GM23338 (cell line): Measurements from ENCODE around the gene UNC45A. TPM values are rescaled to one million over a fixed set of nuclear protein-coding genes. Genes with fewer than 3 reads are reported as not detected.

Source experiments
- ATAC-seq: fragments of 200-7000 bp; cut with Tn5 transposase; 3 replicates; pipeline ENCODE4 v1.9.1; 2020
- DNase-seq: peaks from one replicate; pipeline ENCODE4 v3.0.0-alpha.2; 2015; ENCODE audit warnings: low spot score
- H2AFZ ChIP-seq: fragments of 200-600 bp; sonication (generic); 2 replicates; pipeline ENCODE4 v1.8.0; 2016; ENCODE audit warnings: antibody characterized with exemption, mild to moderate bottlenecking, moderate library complexity
- H3F3A ChIP-seq: fragments of 200-600 bp; sonication (generic); replicated peaks from 2 replicates; pipeline ENCODE4 v1.8.0; 2017; ENCODE audit warnings: antibody characterized with exemption, mixed run types, low read depth
- H3K27ac ChIP-seq: fragments of 200-600 bp; sonication (generic); 2 replicates; pipeline ENCODE4 v1.6.1; 2016; ENCODE audit warnings: low read depth
- H3K27me3 ChIP-seq: fragments of 200-600 bp; sonication (generic); 2 replicates; pipeline ENCODE4 v1.8.0; 2016; ENCODE audit warnings: mild to moderate bottlenecking, mixed run types, moderate library complexity; ENCODE audit not compliant: insufficient read depth
- H3K36me3 ChIP-seq: fragments of 200-600 bp; sonication (generic); 2 replicates; pipeline ENCODE4 v1.8.0; 2016; ENCODE audit warnings: mild to moderate bottlenecking; ENCODE audit not compliant: insufficient read depth
- H3K4me1 ChIP-seq: fragments of 200-600 bp; sonication (generic); 2 replicates; pipeline ENCODE4 v1.8.0; 2016; ENCODE audit warnings: mild to moderate bottlenecking, moderate library complexity; ENCODE audit not compliant: insufficient read depth
- H3K4me2 ChIP-seq: fragments of 200-600 bp; sonication (generic); 2 replicates; pipeline ENCODE4 v1.7.1; 2017; ENCODE audit warnings: mixed run types
- H3K4me3 ChIP-seq: fragments of 200-600 bp; sonication (generic); 2 replicates; pipeline ENCODE4 v1.6.1; 2016; ENCODE audit warnings: mixed run types
- H3K79me2 ChIP-seq: fragments of 200-600 bp; sonication (generic); replicated peaks from 2 replicates; pipeline ENCODE4 v1.8.0; 2017; ENCODE audit warnings: mild to moderate bottlenecking; ENCODE audit not compliant: insufficient read depth
- H3K9me2 ChIP-seq: fragments of 200-600 bp; sonication (generic); 2 replicates; pipeline ENCODE4 v1.8.0; 2017; ENCODE audit not compliant: insufficient read depth
- H4K20me1 ChIP-seq: fragments of 200-600 bp; sonication (generic); replicated peaks from 2 replicates; pipeline ENCODE4 v1.8.0; 2017; ENCODE audit warnings: mild to moderate bottlenecking; ENCODE audit not compliant: insufficient read depth
- H3K27ac Mint-ChIP-seq: 2 replicates; pipeline ENCODE4 v1.8.0; 2020; ENCODE audit warnings: inconsistent platforms, mild to moderate bottlenecking, moderate library complexity, mixed read lengths
- H3K27me3 Mint-ChIP-seq: 3 replicates; pipeline ENCODE4 v1.8.0; 2022; ENCODE audit warnings: low read depth, mild to moderate bottlenecking, moderate library complexity, mixed read lengths, inconsistent platforms; ENCODE audit not compliant: insufficient read depth, poor library complexity
- H3K36me3 Mint-ChIP-seq: 3 replicates; pipeline ENCODE4 v1.8.0; 2021; ENCODE audit warnings: low read depth, mild to moderate bottlenecking, inconsistent platforms, moderate library complexity, mixed read lengths
- H3K4me1 Mint-ChIP-seq: 3 replicates; pipeline ENCODE4 v1.8.0; 2020; ENCODE audit warnings: mild to moderate bottlenecking, inconsistent platforms, mixed read lengths
- H3K4me3 Mint-ChIP-seq: 3 replicates; pipeline ENCODE4 v1.8.0; 2021; ENCODE audit warnings: moderate library complexity, mild to moderate bottlenecking, inconsistent platforms, mixed read lengths
- H3K9me3 Mint-ChIP-seq: 3 replicates; pipeline ENCODE4 v1.8.0; 2020; ENCODE audit warnings: moderate library complexity, mild to moderate bottlenecking, inconsistent platforms, mixed read lengths
- CTCF ChIP-seq, 2 experiments: fragments of 200-600 bp in 1 of 2; sonication (generic) in 1 of 2; conservative IDR thresholded peaks; 2 replicates each; pipeline versions ENCODE4 v1.5.1 to v1.6.1; 2016 to 2017; ENCODE audit warnings: antibody characterized with exemption in 2 of 2, low read depth in 2 of 2, mild to moderate bottlenecking in 2 of 2, moderate library complexity in 1 of 2
- EZH2 ChIP-seq: fragments of 200-600 bp; sonication (generic); IDR thresholded peaks from one replicate; pipeline ENCODE4 v1.8.0; 2017; ENCODE audit warnings: antibody characterized with exemption, mild to moderate bottlenecking, low read depth; ENCODE audit not compliant: unreplicated experiment
- JUNB ChIP-seq: IDR thresholded peaks from one replicate; pipeline ENCODE4 v1.6.1; 2016; ENCODE audit warnings: antibody characterized with exemption; ENCODE audit not compliant: unreplicated experiment
- POLR2AphosphoS5 ChIP-seq: IDR thresholded peaks from 2 replicates; pipeline ENCODE4 v1.6.1; 2016; ENCODE audit warnings: antibody characterized with exemption, low read depth
- STAT1 ChIP-seq: IDR thresholded peaks from one replicate; pipeline ENCODE4 v1.6.1; 2016; ENCODE audit warnings: antibody characterized with exemption; ENCODE audit not compliant: unreplicated experiment
- ZNF114 ChIP-seq: fragments of 250-450 bp; sonication (Bioruptor Pico); IDR thresholded peaks from 2 replicates; pipeline ENCODE4 v1.5.0; 2020; ENCODE audit warnings: mild to moderate bottlenecking, moderate library complexity
- polyA plus RNA-seq: library from polyadenylated mRNA; unstranded; fragments of >200 nt; fragmentation: Nextera tagmentation; extraction: Ambion mirVana; gene quantifications from 2 replicates; pipeline ENCODE4 v1.2.1, GENCODE V29; 2016
- small RNA-seq: library from RNA; depleted of rRNA; stranded (forward); fragments of <200 nt; gene quantifications from one replicate; pipeline ENCODE3, GENCODE V24; 2014; ENCODE audit warnings: low replicate concordance
- total RNA-seq: library from RNA; depleted of rRNA; stranded (reverse); fragments of >200 nt; shearing (Covaris generic); gene quantifications from 2 replicates; pipeline ENCODE4 v1.2.3, GENCODE V29; 2014; rRNA removed
- TF ChIP-seq, protein P1 (sequence below): fragments of 250-450 bp; sonication (Bioruptor Pico); IDR thresholded peaks from 2 replicates; pipeline ENCODE4 v1.5.0; 2020; ENCODE audit warnings: mild to moderate bottlenecking, moderate library complexity

UNC45A gene
- total and polyA plus RNA-seq, 2 experiments from 2014 or later: 40.2 to 86.8 TPM

DNA sequence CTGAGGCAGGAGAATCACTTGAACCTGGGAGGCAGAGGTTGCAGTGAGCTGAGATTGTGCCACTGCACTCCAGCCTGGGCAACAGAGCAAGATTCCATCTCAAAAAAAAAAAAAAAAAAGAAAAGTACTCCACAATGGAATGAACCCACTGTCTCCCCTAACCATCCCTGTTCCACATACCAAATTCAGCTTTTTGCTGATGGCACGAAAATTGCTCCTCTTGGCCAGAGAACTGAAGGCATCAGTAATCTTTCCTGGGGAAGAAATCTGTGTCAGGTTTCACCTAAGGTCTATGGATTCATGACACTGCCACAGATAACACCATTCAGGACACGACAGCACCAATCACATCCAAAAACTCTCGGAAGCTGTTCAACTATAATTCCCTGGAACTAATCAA, 66.1 kb downstream of the UNC45A start:
- no peak overlapping the region for H3K27ac Mint-ChIP-seq
- DNase-seq: no peak
- Histone ChIP-seq H3K36me3 (peaks cover 23% of the 10 kb centered on the region), H3K9me2 (no peaks in the 10 kb centered on the region), H3K4me3 (no peak overlapping the region), H4K20me1 (no peaks in the 10 kb centered on the region), H3F3A (0 out of 2 replicates have a peak, but pooled peaks cover 4% of the 10 kb centered on the region), H3K27ac (no peak overlapping the region), H2AFZ (no peak overlapping the region), H3K4me1 (no peaks in the 10 kb centered on the region), H3K79me2 (peaks cover 6% of the 10 kb centered on the region; the same call in 1 of the 2 replicates), H3K27me3 (no peaks in the 10 kb centered on the region), H3K4me2 (no peak overlapping the region)
- ATAC-seq: no peak
- peaks cover 47% of the 10 kb centered on the region for H3K36me3 Mint-ChIP-seq
- H3K9me3 Mint-ChIP-seq: no peaks in the 10 kb centered on the region
- TF ChIP-seq, protein P1, sequence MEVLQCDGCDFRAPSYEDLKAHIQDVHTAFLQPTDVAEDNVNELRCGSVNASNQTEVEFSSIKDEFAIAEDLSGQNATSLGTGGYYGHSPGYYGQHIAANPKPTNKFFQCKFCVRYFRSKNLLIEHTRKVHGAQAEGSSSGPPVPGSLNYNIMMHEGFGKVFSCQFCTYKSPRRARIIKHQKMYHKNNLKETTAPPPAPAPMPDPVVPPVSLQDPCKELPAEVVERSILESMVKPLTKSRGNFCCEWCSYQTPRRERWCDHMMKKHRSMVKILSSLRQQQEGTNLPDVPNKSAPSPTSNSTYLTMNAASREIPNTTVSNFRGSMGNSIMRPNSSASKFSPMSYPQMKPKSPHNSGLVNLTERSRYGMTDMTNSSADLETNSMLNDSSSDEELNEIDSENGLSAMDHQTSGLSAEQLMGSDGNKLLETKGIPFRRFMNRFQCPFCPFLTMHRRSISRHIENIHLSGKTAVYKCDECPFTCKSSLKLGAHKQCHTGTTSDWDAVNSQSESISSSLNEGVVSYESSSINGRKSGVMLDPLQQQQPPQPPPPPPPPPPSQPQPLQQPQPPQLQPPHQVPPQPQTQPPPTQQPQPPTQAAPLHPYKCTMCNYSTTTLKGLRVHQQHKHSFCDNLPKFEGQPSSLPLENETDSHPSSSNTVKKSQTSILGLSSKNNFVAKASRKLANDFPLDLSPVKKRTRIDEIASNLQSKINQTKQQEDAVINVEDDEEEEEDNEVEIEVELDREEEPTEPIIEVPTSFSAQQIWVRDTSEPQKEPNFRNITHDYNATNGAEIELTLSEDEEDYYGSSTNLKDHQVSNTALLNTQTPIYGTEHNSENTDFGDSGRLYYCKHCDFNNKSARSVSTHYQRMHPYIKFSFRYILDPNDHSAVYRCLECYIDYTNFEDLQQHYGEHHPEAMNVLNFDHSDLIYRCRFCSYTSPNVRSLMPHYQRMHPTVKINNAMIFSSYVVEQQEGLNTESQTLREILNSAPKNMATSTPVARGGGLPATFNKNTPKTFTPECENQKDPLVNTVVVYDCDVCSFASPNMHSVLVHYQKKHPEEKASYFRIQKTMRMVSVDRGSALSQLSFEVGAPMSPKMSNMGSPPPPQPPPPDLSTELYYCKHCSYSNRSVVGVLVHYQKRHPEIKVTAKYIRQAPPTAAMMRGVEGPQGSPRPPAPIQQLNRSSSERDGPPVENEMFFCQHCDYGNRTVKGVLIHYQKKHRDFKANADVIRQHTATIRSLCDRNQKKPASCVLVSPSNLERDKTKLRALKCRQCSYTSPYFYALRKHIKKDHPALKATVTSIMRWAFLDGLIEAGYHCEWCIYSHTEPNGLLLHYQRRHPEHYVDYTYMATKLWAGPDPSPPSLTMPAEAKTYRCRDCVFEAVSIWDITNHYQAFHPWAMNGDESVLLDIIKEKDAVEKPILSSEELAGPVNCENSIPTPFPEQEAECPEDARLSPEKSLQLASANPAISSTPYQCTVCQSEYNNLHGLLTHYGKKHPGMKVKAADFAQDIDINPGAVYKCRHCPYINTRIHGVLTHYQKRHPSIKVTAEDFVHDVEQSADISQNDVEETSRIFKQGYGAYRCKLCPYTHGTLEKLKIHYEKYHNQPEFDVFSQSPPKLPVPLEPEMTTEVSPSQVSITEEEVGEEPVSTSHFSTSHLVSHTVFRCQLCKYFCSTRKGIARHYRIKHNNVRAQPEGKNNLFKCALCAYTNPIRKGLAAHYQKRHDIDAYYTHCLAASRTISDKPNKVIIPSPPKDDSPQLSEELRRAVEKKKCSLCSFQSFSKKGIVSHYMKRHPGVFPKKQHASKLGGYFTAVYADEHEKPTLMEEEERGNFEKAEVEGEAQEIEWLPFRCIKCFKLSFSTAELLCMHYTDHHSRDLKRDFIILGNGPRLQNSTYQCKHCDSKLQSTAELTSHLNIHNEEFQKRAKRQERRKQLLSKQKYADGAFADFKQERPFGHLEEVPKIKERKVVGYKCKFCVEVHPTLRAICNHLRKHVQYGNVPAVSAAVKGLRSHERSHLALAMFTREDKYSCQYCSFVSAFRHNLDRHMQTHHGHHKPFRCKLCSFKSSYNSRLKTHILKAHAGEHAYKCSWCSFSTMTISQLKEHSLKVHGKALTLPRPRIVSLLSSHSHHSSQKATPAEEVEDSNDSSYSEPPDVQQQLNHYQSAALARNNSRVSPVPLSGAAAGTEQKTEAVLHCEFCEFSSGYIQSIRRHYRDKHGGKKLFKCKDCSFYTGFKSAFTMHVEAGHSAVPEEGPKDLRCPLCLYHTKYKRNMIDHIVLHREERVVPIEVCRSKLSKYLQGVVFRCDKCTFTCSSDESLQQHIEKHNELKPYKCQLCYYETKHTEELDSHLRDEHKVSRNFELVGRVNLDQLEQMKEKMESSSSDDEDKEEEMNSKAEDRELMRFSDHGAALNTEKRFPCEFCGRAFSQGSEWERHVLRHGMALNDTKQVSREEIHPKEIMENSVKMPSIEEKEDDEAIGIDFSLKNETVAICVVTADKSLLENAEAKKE (CRISPR knock-in tag): no peak
- TF ChIP-seq JUNB: no peak
- TF ChIP-seq POLR2AphosphoS5: no peak
- TF ChIP-seq STAT1: no peak
- no peak for TF ChIP-seq ZNF114 (CRISPR knock-in tag)
- TF ChIP-seq EZH2: no peak
- no peak for TF ChIP-seq CTCF (conservative IDR thresholded peaks at IDR 0.05; ENCODE audit: low read depth in 2 of 2)
- H3K4me1 Mint-ChIP-seq: peaks cover under 1% of the 10 kb centered on the region; the same call in 1 of the 3 replicates
- H3K27me3 Mint-ChIP-seq: peaks cover 5% of the 10 kb centered on the region
- no peak overlapping the region for H3K4me3 Mint-ChIP-seq

Small RNAs within 50 kb of the gene (small RNA-seq; reads per million reads assigned to genes)
- not detected for gene RF00019

Other genes with a start within 250 kb of the UNC45A start
- gene BLM, start 217.9 kb upstream of the UNC45A start, total RNA-seq: 43.1 and 46.0 TPM in 2 replicates
- gene BLM, start 217.9 kb upstream of the UNC45A start, polyA plus RNA-seq: 43.3 and 43.9 TPM in 2 replicates
- gene FURIN, start 66.7 kb upstream of the UNC45A start, total RNA-seq: 15.7 and 20.9 TPM in 2 replicates
- 6.3 and 7.4 TPM in 2 replicates for gene FURIN, start 66.7 kb upstream of the UNC45A start, polyA plus RNA-seq
- gene FES, start 50.8 kb upstream of the UNC45A start, total RNA-seq: 14.4 and 18.6 TPM in 2 replicates
- gene FES, start 50.8 kb upstream of the UNC45A start, polyA plus RNA-seq: 2.7 and 3.1 TPM in 2 replicates
- gene MAN2A2, start 32.0 kb upstream of the UNC45A start, total RNA-seq: 3.5 and 17.1 TPM in 2 replicates
- 8.0 and 8.2 TPM in 2 replicates for gene MAN2A2, start 32.0 kb upstream of the UNC45A start, polyA plus RNA-seq
- 9.1 and 19.0 TPM in 2 replicates for gene HDDC3, start 2.7 kb upstream of the UNC45A start, total RNA-seq
- gene HDDC3, start 2.7 kb upstream of the UNC45A start, polyA plus RNA-seq: 16.0 and 17.4 TPM in 2 replicates
- gene RCCD1, start 19.6 kb downstream of the UNC45A start, total RNA-seq: 16.4 and 17.1 TPM in 2 replicates
- 10.8 and 14.3 TPM in 2 replicates for gene RCCD1, start 19.6 kb downstream of the UNC45A start, polyA plus RNA-seq
- 93.1 and 102 TPM in 2 replicates for gene PRC1, start 59.2 kb downstream of the UNC45A start, total RNA-seq
- 148 and 150 TPM in 2 replicates for gene PRC1, start 59.2 kb downstream of the UNC45A start, polyA plus RNA-seq
- gene VPS33B, start 87.3 kb downstream of the UNC45A start, total RNA-seq: 8.8 and 9.2 TPM in 2 replicates
- 15.2 and 19.1 TPM in 2 replicates for gene VPS33B, start 87.3 kb downstream of the UNC45A start, polyA plus RNA-seq
- gene SV2B, start 165.0 kb downstream of the UNC45A start, total RNA-seq: 0.16 and 0.76 TPM in 2 replicates
- gene SV2B, start 165.0 kb downstream of the UNC45A start, polyA plus RNA-seq: 0.06 and 0.09 TPM in 2 replicates